Measurements from ENCODE around the gene RALGDS.

DNA sequence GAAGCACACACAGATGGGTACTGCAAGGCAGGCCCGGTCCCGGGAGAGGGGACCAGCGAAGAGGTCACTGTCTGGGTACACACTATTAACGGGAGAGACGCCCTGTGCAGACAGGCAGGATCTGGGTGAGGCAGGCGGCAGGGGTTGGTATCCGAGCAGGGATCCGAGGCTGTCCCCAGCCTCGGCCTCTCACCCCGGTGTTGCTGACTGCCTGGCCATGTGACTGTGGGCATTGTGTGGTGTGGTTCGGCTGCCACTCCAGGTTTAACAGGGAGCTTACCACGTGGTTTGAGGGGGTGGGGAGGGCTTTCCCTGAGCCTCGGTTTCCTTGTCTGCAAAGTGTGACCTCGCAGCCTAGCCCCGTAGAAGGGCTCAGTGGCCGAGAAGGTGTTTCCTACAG, 11.1 kb upstream of the RALGDS start:
- TF ChIP-seq SP4 (CRISPR knock-in tag; IDR thresholded peaks at IDR 0.05): no peak
- no peak for TF ChIP-seq PATZ1 (CRISPR knock-in tag; IDR thresholded peaks at IDR 0.05)
- TF ChIP-seq PPARG (CRISPR knock-in tag; conservative IDR thresholded peaks at IDR 0.05): no peak
- TF ChIP-seq SMARCC2 (IDR thresholded peaks at IDR 0.05): no peak
